ENCODE results near the gene TTC7B. TPM values are rescaled to one million over a fixed set of nuclear protein-coding genes. Genes with fewer than 3 reads are reported as not detected.

The TTC7B gene
- total RNA-seq, 1 experiment from 2014 or later = 70.6 TPM

DNA sequence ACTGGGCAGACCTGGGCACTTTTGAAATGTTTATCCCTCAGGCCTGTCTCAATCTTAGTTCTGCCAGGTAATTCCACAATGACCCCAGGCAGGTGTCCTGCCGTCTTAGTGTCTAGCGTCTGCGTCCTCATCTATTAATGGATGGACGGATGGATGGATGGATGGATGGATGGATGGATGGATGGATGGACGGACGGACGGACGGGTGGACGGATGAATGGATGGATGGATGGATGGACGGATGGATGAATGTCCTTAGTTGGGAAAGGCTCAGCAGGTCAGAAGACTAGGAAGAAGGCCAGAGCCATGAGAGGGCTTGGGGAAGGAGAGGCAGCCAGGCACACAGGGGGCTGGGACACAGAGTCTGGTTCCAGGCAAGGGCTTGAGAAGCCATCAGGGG, 278.1 kb downstream of the TTC7B start:
- no TSS peak for BruUV-seq (replicated peaks)
- intact Hi-C loops (cut with micrococcal nuclease) = no loop called here
- no peak overlapping the region for H3K27ac ChIP-seq (ENCODE audit: low read depth, low read length)
- no peaks in the 10 kb centered on the region for H3K9me2 ChIP-seq (ENCODE audit: insufficient read depth)
- POLR2A ChIA-PET = no interaction called here
- RAD21 ChIA-PET (ENCODE audit: low non-redundant PET in 1 of 2, low total read pairs in 2 of 2, uncharacterized antibody in 2 of 2, unreplicated experiment in 2 of 2) = no interaction called here
- no peak overlapping the region for H3K4me2 ChIP-seq (ENCODE audit: low read length)
- DNase-seq (ENCODE audit: low read depth, low spot score) (no peak), ATAC-seq (no peak)
- H3K27me3 ChIP-seq (ENCODE audit: insufficient read depth, low read length) = no peaks in the 10 kb centered on the region
- no peak for TF ChIP-seq SIN3A (IDR thresholded peaks at IDR 0.05; ENCODE audit: low read depth)
- no peak for TF ChIP-seq JUND (IDR thresholded peaks at IDR 0.05)
- TF ChIP-seq, protein P1, sequence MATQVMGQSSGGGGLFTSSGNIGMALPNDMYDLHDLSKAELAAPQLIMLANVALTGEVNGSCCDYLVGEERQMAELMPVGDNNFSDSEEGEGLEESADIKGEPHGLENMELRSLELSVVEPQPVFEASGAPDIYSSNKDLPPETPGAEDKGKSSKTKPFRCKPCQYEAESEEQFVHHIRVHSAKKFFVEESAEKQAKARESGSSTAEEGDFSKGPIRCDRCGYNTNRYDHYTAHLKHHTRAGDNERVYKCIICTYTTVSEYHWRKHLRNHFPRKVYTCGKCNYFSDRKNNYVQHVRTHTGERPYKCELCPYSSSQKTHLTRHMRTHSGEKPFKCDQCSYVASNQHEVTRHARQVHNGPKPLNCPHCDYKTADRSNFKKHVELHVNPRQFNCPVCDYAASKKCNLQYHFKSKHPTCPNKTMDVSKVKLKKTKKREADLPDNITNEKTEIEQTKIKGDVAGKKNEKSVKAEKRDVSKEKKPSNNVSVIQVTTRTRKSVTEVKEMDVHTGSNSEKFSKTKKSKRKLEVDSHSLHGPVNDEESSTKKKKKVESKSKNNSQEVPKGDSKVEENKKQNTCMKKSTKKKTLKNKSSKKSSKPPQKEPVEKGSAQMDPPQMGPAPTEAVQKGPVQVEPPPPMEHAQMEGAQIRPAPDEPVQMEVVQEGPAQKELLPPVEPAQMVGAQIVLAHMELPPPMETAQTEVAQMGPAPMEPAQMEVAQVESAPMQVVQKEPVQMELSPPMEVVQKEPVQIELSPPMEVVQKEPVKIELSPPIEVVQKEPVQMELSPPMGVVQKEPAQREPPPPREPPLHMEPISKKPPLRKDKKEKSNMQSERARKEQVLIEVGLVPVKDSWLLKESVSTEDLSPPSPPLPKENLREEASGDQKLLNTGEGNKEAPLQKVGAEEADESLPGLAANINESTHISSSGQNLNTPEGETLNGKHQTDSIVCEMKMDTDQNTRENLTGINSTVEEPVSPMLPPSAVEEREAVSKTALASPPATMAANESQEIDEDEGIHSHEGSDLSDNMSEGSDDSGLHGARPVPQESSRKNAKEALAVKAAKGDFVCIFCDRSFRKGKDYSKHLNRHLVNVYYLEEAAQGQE (IDR thresholded peaks at IDR 0.05; ENCODE audit: low read depth) = no peak
- TF ChIP-seq, protein P2, sequence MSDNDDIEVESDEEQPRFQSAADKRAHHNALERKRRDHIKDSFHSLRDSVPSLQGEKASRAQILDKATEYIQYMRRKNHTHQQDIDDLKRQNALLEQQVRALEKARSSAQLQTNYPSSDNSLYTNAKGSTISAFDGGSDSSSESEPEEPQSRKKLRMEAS (IDR thresholded peaks at IDR 0.05) = no peak
- no peak for TF ChIP-seq TCF7L2 (IDR thresholded peaks at IDR 0.05; ENCODE audit: borderline replicate concordance, extremely low read depth, insufficient read depth, insufficient read length)
- TF ChIP-seq ELF1 (IDR thresholded peaks at IDR 0.05; ENCODE audit: borderline replicate concordance, low read depth) = no peak
- no peak for TF ChIP-seq SRF (IDR thresholded peaks at IDR 0.05; ENCODE audit: low read depth)
- no peak for TF ChIP-seq EZH2 (IDR thresholded peaks at IDR 0.05)
- TF ChIP-seq ZFX (IDR thresholded peaks at IDR 0.05) = no peak
- no peak for TF ChIP-seq SP1 (IDR thresholded peaks at IDR 0.05; ENCODE audit: low read depth)
- H3K9ac ChIP-seq (ENCODE audit: low read length) = no peak overlapping the region
- no peak overlapping the region for H2AFZ ChIP-seq (ENCODE audit: low read depth, low read length, poor library complexity, severe bottlenecking)
- H3K4me3 ChIP-seq (replicated peaks in 1 of 2; ENCODE audit: low read depth in 1 of 2, low read length in 2 of 2) = no peak overlapping the region
- CTCF ChIA-PET = no interaction called here
- H3K9me3 ChIP-seq (ENCODE audit: control insufficient read depth in 1 of 2, insufficient read depth in 1 of 2, low read depth in 1 of 2, low read length in 2 of 2) = no peaks in the 10 kb centered on the region
- no peaks in the 10 kb centered on the region for H4K20me1 ChIP-seq (ENCODE audit: insufficient read depth)
- no peaks in the 10 kb centered on the region for H3K36me3 ChIP-seq (ENCODE audit: control insufficient read depth in 1 of 2, insufficient read depth in 2 of 2, low read length in 2 of 2)
- no peaks in the 10 kb centered on the region for H3K79me2 ChIP-seq (ENCODE audit: insufficient read depth, low read length)
- no peaks in the 10 kb centered on the region for H3K4me1 ChIP-seq (ENCODE audit: control insufficient read depth in 1 of 2, insufficient read depth in 2 of 2, low read length in 2 of 2)
